Common myeloid progenitor, CD34-positive (primary cell): ENCODE results near the gene FRS3.

Experiments
- CTCF ChIA-PET: fragments of 350-600 bp; sonication (Branson Sonifier 250); formaldehyde crosslinking; loops from one replicate; lab custom pipeline; 2021; ENCODE audit warnings: antibody characterized with exemption; lab: Charles Lee
- POLR2A ChIA-PET: fragments of 350-600 bp; sonication (Branson Sonifier 250); formaldehyde crosslinking; loops from one replicate; lab custom pipeline; 2021; ENCODE audit warnings: antibody characterized with exemption; lab: Charles Lee
- DNase-seq, 3 donors: peaks; one replicate each; pipeline versions ENCODE4 v3.0.0 to v3.0.0-alpha.2; 2013
- H3K27ac ChIP-seq, 2 experiments: 1 replicate in 1 of 2; 2 replicates in 1 of 2; pipeline ENCODE4 v1.7.0; 2013; ENCODE audit warnings: inconsistent platforms in 2 of 2, low read length in 2 of 2, mild to moderate bottlenecking in 2 of 2, low read depth in 1 of 2, moderate library complexity in 1 of 2; ENCODE audit not compliant: severe bottlenecking in 2 of 2, insufficient read depth in 1 of 2, poor library complexity in 1 of 2
- H3K27me3 ChIP-seq, 5 experiments: replicated peaks in 2 of 5; 1 replicate in 3 of 5; 2 replicates in 2 of 5; pipeline versions ENCODE4 v1.6.1 to v1.7.0; 2013; ENCODE audit warnings: low read length in 4 of 5, mild to moderate bottlenecking in 2 of 5, moderate library complexity in 2 of 5, inconsistent platforms in 1 of 5; ENCODE audit not compliant: insufficient read depth in 5 of 5, control insufficient read depth in 4 of 5
- H3K36me3 ChIP-seq, 4 experiments: 1 replicate in 2 of 4; 2 replicates in 2 of 4; pipeline versions ENCODE4 v1.6.1 to v1.7.0; 2013; ENCODE audit warnings: low read length in 3 of 4, control low read depth in 1 of 4, mild to moderate bottlenecking in 1 of 4; ENCODE audit not compliant: control insufficient read depth in 4 of 4, insufficient read depth in 4 of 4
- H3K4me1 ChIP-seq, 4 experiments: 1 replicate in 3 of 4; 2 replicates in 1 of 4; pipeline versions ENCODE4 v1.6.1 to v1.7.1; 2013; ENCODE audit warnings: low read length in 3 of 4, mild to moderate bottlenecking in 3 of 4, control low read depth in 1 of 4, inconsistent platforms in 1 of 4, moderate library complexity in 1 of 4; ENCODE audit not compliant: control insufficient read depth in 4 of 4, insufficient read depth in 4 of 4; ENCODE audit errors: control extremely low read depth in 1 of 4
- H3K4me3 ChIP-seq, 7 experiments: 1 replicate in 4 of 7; 2 replicates in 3 of 7; pipeline versions ENCODE4 v1.5.1 to v1.7.0; 2013; ENCODE audit warnings: mild to moderate bottlenecking in 7 of 7, low read length in 6 of 7, moderate library complexity in 6 of 7, inconsistent platforms in 2 of 7, low read depth in 2 of 7, control low read depth in 1 of 7; ENCODE audit not compliant: insufficient read depth in 4 of 7, control insufficient read depth in 1 of 7; ENCODE audit errors: extremely low read depth in 1 of 7
- H3K9me3 ChIP-seq, 5 experiments: 1 replicate in 4 of 5; 2 replicates in 1 of 5; pipeline versions ENCODE4 v1.6.1 to v1.7.1; 2013; ENCODE audit warnings: low read length in 4 of 5, mild to moderate bottlenecking in 2 of 5, inconsistent platforms in 1 of 5, low read depth in 1 of 5, moderate library complexity in 1 of 5; ENCODE audit not compliant: control insufficient read depth in 4 of 5, insufficient read depth in 2 of 5; ENCODE audit errors: control extremely low read depth in 1 of 5
- WGBS: methylation state at CpG from one replicate; pipeline ENCODE4 v1.1.5; 2013; ENCODE audit not compliant: insufficient coverage; 5-methylcytosine and 5-hydroxymethylcytosine counted together

The FRS3 gene

DNA sequence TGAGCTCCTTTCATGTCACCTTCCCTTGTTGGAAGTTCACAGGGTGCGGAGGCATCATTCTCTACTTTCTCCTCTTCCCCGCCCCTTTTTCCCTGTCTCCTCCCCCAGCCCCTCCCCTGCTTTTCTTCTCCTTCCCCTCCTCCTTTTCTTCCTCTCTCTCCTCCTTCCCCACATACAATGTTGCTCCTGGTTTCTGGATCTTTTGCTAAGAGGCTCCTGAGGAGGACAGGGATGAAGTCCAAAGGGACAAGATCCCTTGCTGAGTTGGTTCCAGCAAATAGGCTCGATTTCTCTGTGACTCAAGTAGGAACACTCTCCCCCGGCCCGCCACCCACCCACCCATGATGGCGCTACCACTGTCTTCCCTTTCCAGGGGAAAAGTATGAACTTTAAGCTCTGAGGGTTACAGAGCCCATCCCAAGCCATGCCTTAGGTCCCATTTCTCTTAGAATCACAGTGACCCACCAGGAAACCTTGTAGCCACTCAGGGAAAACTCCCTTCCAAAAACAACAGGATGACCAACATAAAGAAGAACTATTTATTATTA lies 43.4 kb downstream of the FRS3 start:
- POLR2A ChIA-PET: no interaction called here
- CTCF ChIA-PET: interaction anchor here (0.6 to 9.3 kb wide), 6 partner anchors 10 to 307 kb away, joined by 3 to 90 read pairs (median 5); no protein-coding TSS in a partner anchor
- 79% methylated on average over 3 of the region's 6 CpGs for WGBS
- no peaks in the 10 kb centered on the region for H3K27me3 ChIP-seq
- H3K27ac ChIP-seq: no peak overlapping the region
- H3K4me3 ChIP-seq: peak overlapping the region in 3 of 7 experiments; percentile 30 to 85 (median 76)
- H3K36me3 ChIP-seq: no peaks in the 10 kb centered on the region
- H3K9me3 ChIP-seq: no peaks in the 10 kb centered on the region
- H3K4me1 ChIP-seq: peaks cover 0 to 34% (median 22%) of the 10 kb centered on the region in 4 experiments
- DNase-seq: no peak

DNA sequence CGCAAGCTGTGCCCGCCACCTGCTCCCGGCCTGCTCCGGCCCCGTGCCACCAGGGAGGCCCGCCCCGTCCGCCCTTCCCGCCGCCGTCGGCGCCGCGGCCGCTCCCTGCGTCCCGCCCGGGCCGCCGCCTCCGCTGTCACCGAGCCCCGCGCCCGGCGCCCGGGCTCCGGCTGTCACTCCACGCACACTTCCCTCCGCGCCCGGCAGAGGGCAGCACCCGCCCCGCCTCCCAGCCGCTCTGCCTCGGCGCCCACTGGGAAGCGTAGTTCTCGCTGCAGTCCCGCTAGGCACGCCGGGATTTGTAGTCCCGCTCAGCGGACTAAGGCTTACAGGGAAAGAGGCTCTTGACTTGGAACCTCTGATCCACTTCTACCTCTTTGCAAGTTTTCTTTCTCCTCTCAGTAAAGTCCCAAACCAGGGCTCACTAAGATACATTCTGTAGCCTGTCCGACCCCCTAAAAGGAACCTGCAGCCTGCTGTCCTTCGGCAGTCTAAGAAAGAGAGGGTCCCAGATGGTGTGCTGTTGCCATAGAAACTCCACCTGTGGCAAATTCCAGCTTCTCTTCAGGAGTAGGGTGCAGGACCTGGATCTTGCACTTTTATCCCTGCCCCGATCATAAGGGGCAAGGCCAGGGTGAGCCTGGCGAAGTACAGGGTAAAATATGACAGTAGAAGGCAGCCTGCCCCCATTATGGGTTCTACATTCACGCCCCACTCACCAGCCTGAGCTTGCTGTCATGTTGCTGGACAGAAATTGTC lies 44.1 kb downstream of the FRS3 start, which contains the start of gene TFEB:
TFEB (minus strand) TSS at position 182 of the 759 bp plus-strand sequence. CDS start 44,395 bp downstream, outside the sequence.
- no peaks in the 10 kb centered on the region for H3K36me3 ChIP-seq
- POLR2A ChIA-PET: interaction anchor here (1.6 kb wide), 1 partner anchor 32 kb away, joined by 4 read pairs; no protein-coding TSS in a partner anchor
- no peaks in the 10 kb centered on the region for H3K9me3 ChIP-seq
- H3K27ac ChIP-seq: no peak within 1 kb of the TSS
- WGBS: 9% methylated on average over 34 of the region's 50 CpGs
- H3K4me1 ChIP-seq: peaks cover 0 to 39% (median 22%) of the 10 kb centered on the region in 4 experiments
- H3K27me3 ChIP-seq: no peaks in the 10 kb centered on the region
- CTCF ChIA-PET: interaction anchor here (0.6 to 9.3 kb wide), 6 partner anchors 9 to 308 kb away, joined by 3 to 90 read pairs (median 5); no protein-coding TSS in a partner anchor
- peak; percentile 89 to 93 (median 92) for DNase-seq
- peak within 1 kb of the TSS; percentile 56 to 85 (median 69) for H3K4me3 ChIP-seq

DNA sequence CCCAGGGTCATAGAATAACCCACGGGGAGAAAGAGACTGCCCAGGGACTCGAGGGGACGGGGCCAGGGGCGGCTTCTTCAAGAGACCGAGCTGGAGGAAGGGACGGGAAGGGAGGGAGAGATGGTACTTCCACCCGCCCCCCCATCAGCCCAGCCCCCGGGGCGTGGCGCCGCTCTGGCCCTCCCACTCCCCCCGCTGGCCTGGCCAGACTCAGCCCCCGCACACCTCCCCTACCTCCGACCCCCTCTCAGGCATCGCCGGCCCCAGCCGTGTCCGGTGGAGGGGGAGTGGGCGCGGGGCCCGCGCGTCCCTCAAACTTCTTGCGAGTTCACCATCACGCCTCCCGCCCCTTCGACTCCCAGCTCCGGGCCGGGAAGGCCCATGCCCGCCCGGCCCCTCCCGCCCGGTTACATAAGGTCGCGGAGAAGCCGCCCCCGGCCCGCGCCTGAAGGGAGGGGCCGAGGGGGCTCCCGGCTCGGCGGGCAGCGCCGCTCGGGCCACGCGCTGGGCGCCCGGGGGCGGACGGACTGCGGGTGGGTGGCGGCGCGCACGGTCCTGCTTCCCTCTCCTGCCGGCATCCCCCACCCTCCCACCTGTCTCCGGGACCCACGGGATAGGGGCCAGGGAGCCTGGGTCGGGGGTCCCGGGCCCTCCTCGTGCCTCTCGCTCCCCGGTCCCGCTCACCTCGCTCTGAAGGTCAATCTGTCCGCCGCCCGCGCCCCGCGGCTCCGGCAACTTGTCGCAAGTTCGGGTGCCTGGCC lies 44.9 kb downstream of the FRS3 start:
- H3K4me3 ChIP-seq: peak overlapping the region; percentile 56 to 85 (median 69)
- H3K27ac ChIP-seq: no peak overlapping the region
- WGBS: 0% methylated on average over 51 of the region's 76 CpGs
- peaks cover 0 to 44% (median 24%) of the 10 kb centered on the region in 4 experiments for H3K4me1 ChIP-seq
- ChIA-PET POLR2A (interaction anchor here (1.0 to 1.6 kb wide), 2 partner anchors 27 to 32 kb away, joined by 4 read pairs; no protein-coding TSS in a partner anchor), CTCF (interaction anchor here (0.7 to 9.3 kb wide), 10 partner anchors 9 to 53 kb away, joined by 3 to 90 read pairs (median 6); partner anchors contain the start of gene TOMM6)
- no peaks in the 10 kb centered on the region for H3K36me3 ChIP-seq
- no peaks in the 10 kb centered on the region for H3K9me3 ChIP-seq
- no peaks in the 10 kb centered on the region for H3K27me3 ChIP-seq
- DNase-seq: peak; percentile 54 to 75 (median 63)

GRCh38 chr6:41733707-41734665 lies 45.7 kb downstream of the FRS3 start:
- H3K4me3 ChIP-seq: peak overlapping the region; percentile 56 to 85 (median 69)
- ChIA-PET POLR2A (interaction anchor here (0.6 to 1.6 kb wide), 7 partner anchors 10 to 272 kb away, joined by 3 to 4 read pairs (median 4); no protein-coding TSS in a partner anchor), CTCF (interaction anchor here (0.7 to 9.3 kb wide), 16 partner anchors 8 to 311 kb away, joined by 3 to 90 read pairs (median 3); partner anchors contain the start of genes PRICKLE4 and TOMM6)
- no peaks in the 10 kb centered on the region for H3K27me3 ChIP-seq
- no peaks in the 10 kb centered on the region for H3K9me3 ChIP-seq
- peaks cover 0 to 44% (median 24%) of the 10 kb centered on the region in 4 experiments for H3K4me1 ChIP-seq
- 4% methylated on average over 59 of the region's 73 CpGs for WGBS
- peak overlapping the region in 1 of 2 experiments; percentile 34 for H3K27ac ChIP-seq
- peak; percentile 78 to 89 (median 84) for DNase-seq
- no peaks in the 10 kb centered on the region for H3K36me3 ChIP-seq

DNA sequence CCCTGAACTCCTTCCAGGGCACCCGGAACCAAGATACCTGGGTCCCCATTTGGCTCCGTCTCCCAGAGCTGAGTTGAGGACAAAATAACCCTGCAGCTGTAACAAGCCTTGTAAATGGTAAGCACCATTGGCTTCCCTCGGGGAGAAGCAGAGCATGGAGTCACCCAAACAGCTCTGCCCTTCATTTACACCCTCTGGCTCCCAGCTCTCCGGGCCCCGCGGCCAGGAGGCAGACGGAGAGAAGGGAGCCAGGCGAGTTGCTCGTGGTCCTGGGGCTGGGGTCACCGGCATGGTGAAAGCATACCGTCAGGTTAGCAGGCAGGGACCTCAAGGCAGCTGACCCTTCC lies 46.4 kb downstream of the FRS3 start:
- CTCF ChIA-PET: interaction anchor here (0.8 to 9.3 kb wide), 15 partner anchors 9 to 311 kb away, joined by 3 to 90 read pairs (median 4); partner anchors contain the start of genes PRICKLE4 and TOMM6
- peaks cover 0 to 44% (median 24%) of the 10 kb centered on the region in 4 experiments for H3K4me1 ChIP-seq
- POLR2A ChIA-PET: interaction anchor here (0.6 to 1.4 kb wide), 5 partner anchors 9 to 367 kb away, joined by 3 to 4 read pairs (median 3); no protein-coding TSS in a partner anchor

More for the DNA sequence above, 46.4 kb downstream of the FRS3 start:
- no peaks in the 10 kb centered on the region for H3K9me3 ChIP-seq
- H3K27ac ChIP-seq: no peak overlapping the region
- no peaks in the 10 kb centered on the region for H3K27me3 ChIP-seq
- H3K4me3 ChIP-seq: peak overlapping the region in 3 of 7 experiments; percentile 56 to 85 (median 76)
- DNase-seq: no peak
- WGBS: 74% methylated on average over 11 of the region's 11 CpGs
- H3K36me3 ChIP-seq: no peaks in the 10 kb centered on the region
